Astrocyte of the hippocampus (primary cell): Measurements from ENCODE around the gene PGF.
A peak's percentile ranks its signal among the peaks of the same experiment; 100 is the strongest.
"Not testable (repeated sequence)": the region's sequence is repeated elsewhere in the genome, so short reads cannot be mapped to it uniquely, and the experiment has no call there.

Source experiments
- DNase-seq: peaks from one replicate; pipeline ENCODE4 v3.0.0; 2011; ENCODE audit warnings: low read depth, low spot score

PGF gene

GRCh38 chr14:74942181-74942580, 13.2 kb downstream of the PGF start:
- no peak for DNase-seq

- peak; percentile 59 for DNase-seq
Measured at GRCh38 chr14:74941676-74942097, 13.7 kb downstream of the PGF start.

GRCh38 chr14:74940956-74941565, 14.3 kb downstream of the PGF start:
- DNase-seq: no peak

- DNase-seq: no peak
Measured at GRCh38 chr14:74938531-74939495, 16.6 kb downstream of the PGF start.

GRCh38 chr14:74937171-74937570, 18.2 kb downstream of the PGF start:
- DNase-seq: no peak

GRCh38 chr14:74936731-74937130, 18.7 kb downstream of the PGF start:
- DNase-seq: no peak

- DNase-seq: no peak
Measured at GRCh38 chr14:74936151-74936550, 19.2 kb downstream of the PGF start.

GRCh38 chr14:74935360-74935680, 20.1 kb downstream of the PGF start:
- no peak for DNase-seq

- no peak for DNase-seq
Measured at GRCh38 chr14:74934476-74935359, 20.7 kb downstream of the PGF start.

- DNase-seq: no peak
Measured at GRCh38 chr14:74934041-74934440, 21.4 kb downstream of the PGF start.

GRCh38 chr14:74932936-74933335, 22.5 kb downstream of the PGF start:
- not testable (repeated sequence) for DNase-seq

- DNase-seq: no peak
Measured at GRCh38 chr14:74932401-74932901, 22.9 kb downstream of the PGF start.

GRCh38 chr14:74931744-74932143, 23.7 kb downstream of the PGF start:
- DNase-seq: not testable (repeated sequence)

- DNase-seq: no peak
Measured at GRCh38 chr14:74929242-74929641, 26.2 kb downstream of the PGF start.

GRCh38 chr14:74927225-74927624, 28.2 kb downstream of the PGF start:
- DNase-seq: no peak

- DNase-seq: no peak
Measured at GRCh38 chr14:74924061-74924460, 31.3 kb downstream of the PGF start.

- peak; percentile 88 for DNase-seq
Measured at GRCh38 chr14:74922752-74923401, 32.5 kb downstream of the PGF start, which contains the start of gene RPS6KL1. RPS6KL1 (minus strand) TSS chr14:74923260; CDS start chr14:74921541, 1,719 bp downstream.

- no peak for DNase-seq
Measured at GRCh38 chr14:74921987-74922751, 33.2 kb downstream of the PGF start.

GRCh38 chr14:74921053-74921620, 34.3 kb downstream of the PGF start:
- DNase-seq: no peak

- DNase-seq: no peak
Measured at GRCh38 chr14:74920281-74920680, 35.1 kb downstream of the PGF start.
